ENCODE data around the gene CLCN1.
A peak's percentile ranks its signal among the peaks of the same experiment; 100 is the strongest.

Gene CLCN1

GRCh38 chr7:143334244-143334643 is 18.3 kb downstream of the CLCN1 start:
- DNase-seq (ENCODE audit: low spot score), result no peak

GRCh38 chr7:143337216-143337615 is 21.3 kb downstream of the CLCN1 start:
- DNase-seq (ENCODE audit: low spot score), result no peak

- no peak for DNase-seq (ENCODE audit: low spot score)
Measured at GRCh38 chr7:143341842-143342241, 25.9 kb downstream of the CLCN1 start.

GRCh38 chr7:143343596-143343995 is 27.7 kb downstream of the CLCN1 start:
- no peak for DNase-seq (ENCODE audit: low spot score)

GRCh38 chr7:143345428-143345900 is 29.6 kb downstream of the CLCN1 start:
- peak; percentile 59 for DNase-seq (ENCODE audit: low spot score)

- DNase-seq (ENCODE audit: low spot score), result no peak
Measured at GRCh38 chr7:143346018-143346417, 30.1 kb downstream of the CLCN1 start.

- no peak for DNase-seq (ENCODE audit: low spot score)
Measured at GRCh38 chr7:143347950-143348349, 32.0 kb downstream of the CLCN1 start.

GRCh38 chr7:143351060-143351459 is 35.1 kb downstream of the CLCN1 start:
- no peak for DNase-seq (ENCODE audit: low spot score)

GRCh38 chr7:143351574-143351973 is 35.7 kb downstream of the CLCN1 start:
- no peak for DNase-seq (ENCODE audit: low spot score)

- DNase-seq (ENCODE audit: low spot score), result no peak
Measured at GRCh38 chr7:143352531-143353002, 36.7 kb downstream of the CLCN1 start.

GRCh38 chr7:143354376-143354775 is 38.5 kb downstream of the CLCN1 start:
- no peak for DNase-seq (ENCODE audit: low spot score)

GRCh38 chr7:143354965-143355364 is 39.1 kb downstream of the CLCN1 start:
- no peak for DNase-seq (ENCODE audit: low spot score)

GRCh38 chr7:143355450-143356385 is 39.8 kb downstream of the CLCN1 start:
- DNase-seq (ENCODE audit: low spot score), result no peak

- no peak for DNase-seq (ENCODE audit: low spot score)
Measured at GRCh38 chr7:143356414-143357050, 40.6 kb downstream of the CLCN1 start.

- DNase-seq (ENCODE audit: low spot score), result no peak
Measured at GRCh38 chr7:143358626-143359025, 42.7 kb downstream of the CLCN1 start.

GRCh38 chr7:143359771-143360353 is 44.0 kb downstream of the CLCN1 start:
- no peak for DNase-seq (ENCODE audit: low spot score)

GRCh38 chr7:143360788-143361551 is 45.1 kb downstream of the CLCN1 start:
- no peak for DNase-seq (ENCODE audit: low spot score)

GRCh38 chr7:143361552-143362130 is 45.7 kb downstream of the CLCN1 start:
- no peak for DNase-seq (ENCODE audit: low spot score)

- no peak for DNase-seq (ENCODE audit: low spot score)
Measured at GRCh38 chr7:143362131-143363015, 46.5 kb downstream of the CLCN1 start, which contains the start of gene FAM131B. TSS of gene FAM131B (minus strand) at chr7:143362713. CDS start at chr7:143362603, 110 bp downstream.
